Stimulated activated CD4-positive, alpha-beta T cell treated with anti-CD3 and anti-CD28 coated beads, Interleukin-4, amount 100 ng/mL, for 24 hours (primary cell): ENCODE results near the gene RETREG1.
"Not testable (repeated sequence)": the region's sequence is repeated elsewhere in the genome, so short reads cannot be mapped to it uniquely, and the experiment has no call there.

Experiments used
- DNase-seq: peaks from one replicate; pipeline ENCODE4 v3.0.0-alpha.2; 2020

RETREG1 gene

GRCh38 chr5:16615741-16616535 is 859 bp downstream of the RETREG1 start:
- no peak for DNase-seq

- no peak for DNase-seq
Measured at GRCh38 chr5:16612007-16612406, 4.8 kb downstream of the RETREG1 start.

- not testable (repeated sequence) for DNase-seq
Measured at GRCh38 chr5:16610896-16611295, 5.9 kb downstream of the RETREG1 start.

GRCh38 chr5:16609412-16609811 is 7.4 kb downstream of the RETREG1 start:
- DNase-seq = no peak

GRCh38 chr5:16606628-16607027 is 10.2 kb downstream of the RETREG1 start:
- no peak for DNase-seq

GRCh38 chr5:16603701-16604100 is 13.1 kb downstream of the RETREG1 start:
- DNase-seq = no peak

GRCh38 chr5:16603295-16603694 is 13.5 kb downstream of the RETREG1 start:
- DNase-seq = no peak

- DNase-seq = no peak
Measured at GRCh38 chr5:16602182-16602581, 14.6 kb downstream of the RETREG1 start.

GRCh38 chr5:16600946-16601345 is 15.9 kb downstream of the RETREG1 start:
- no peak for DNase-seq

- no peak for DNase-seq
Measured at GRCh38 chr5:16600397-16600796, 16.4 kb downstream of the RETREG1 start.

- no peak for DNase-seq
Measured at GRCh38 chr5:16597946-16598694, 18.7 kb downstream of the RETREG1 start.

GRCh38 chr5:16596581-16596940 is 20.2 kb downstream of the RETREG1 start:
- DNase-seq = no peak

- no peak for DNase-seq
Measured at GRCh38 chr5:16595881-16596580, 20.8 kb downstream of the RETREG1 start.

- DNase-seq = no peak
Measured at GRCh38 chr5:16593628-16594027, 23.2 kb downstream of the RETREG1 start.

GRCh38 chr5:16593013-16593412 is 23.8 kb downstream of the RETREG1 start:
- no peak for DNase-seq

GRCh38 chr5:16592255-16592654 is 24.5 kb downstream of the RETREG1 start:
- no peak for DNase-seq

- no peak for DNase-seq
Measured at GRCh38 chr5:16590685-16591084, 26.1 kb downstream of the RETREG1 start.

GRCh38 chr5:16589658-16590057 is 27.1 kb downstream of the RETREG1 start:
- DNase-seq = no peak

- no peak for DNase-seq
Measured at GRCh38 chr5:16588434-16589214, 28.2 kb downstream of the RETREG1 start.

- no peak for DNase-seq
Measured at GRCh38 chr5:16586556-16586955, 30.2 kb downstream of the RETREG1 start.

GRCh38 chr5:16585041-16585667 is 31.6 kb downstream of the RETREG1 start:
- DNase-seq = no peak

- no peak for DNase-seq
Measured at GRCh38 chr5:16582081-16582480, 34.7 kb downstream of the RETREG1 start.
